B cell (primary cell): ENCODE data around the gene ZBTB16. TPM values are rescaled to one million over a fixed set of nuclear protein-coding genes. Genes with fewer than 3 reads are reported as not detected.

Experiments used
- ATAC-seq: fragments of 200-7000 bp; cut with Tn5 transposase; one replicate; pipeline ENCODE4 v1.10.0; 2021; ENCODE audit warnings: low read depth, mild to moderate bottlenecking, moderate number of reproducible peaks, moderate library complexity
- CTCF ChIA-PET: fragments of 350-600 bp; sonication (Branson Sonifier 250); formaldehyde crosslinking; loops from one replicate; lab custom pipeline; 2021; ENCODE audit warnings: antibody characterized with exemption, inconsistent platforms; lab: Charles Lee
- POLR2A ChIA-PET: fragments of 350-600 bp; sonication (Branson Sonifier 250); formaldehyde crosslinking; loops from one replicate; lab custom pipeline; 2021; ENCODE audit warnings: antibody characterized with exemption; lab: Charles Lee
- DNase-seq: peaks from one replicate; pipeline ENCODE4 v3.0.0; 2013
- H2AFZ ChIP-seq: 2 replicates; pipeline ENCODE4 v1.6.1; 2012; ENCODE audit warnings: mild to moderate bottlenecking, low read depth, low read length; ENCODE audit not compliant: insufficient read depth, poor library complexity, severe bottlenecking
- H3K27ac ChIP-seq, 2 donors: 1 replicate in 1 of 2; 2 replicates in 1 of 2; pipeline ENCODE4 v1.5.1; 2012 to 2013; ENCODE audit warnings: low read length in 2 of 2, mild to moderate bottlenecking in 2 of 2, moderate library complexity in 1 of 2
- H3K27me3 ChIP-seq, 4 experiments: fragments of 200-600 bp in 1 of 4; sonication (generic) in 1 of 4; replicated peaks in 1 of 4; 1 replicate in 2 of 4; 2 replicates in 2 of 4; pipeline versions ENCODE4 v1.6.1 to v1.7.0; 2013 to 2016; ENCODE audit warnings: low read length in 3 of 4, mild to moderate bottlenecking in 2 of 4, mixed read lengths in 1 of 4, moderate library complexity in 1 of 4; ENCODE audit not compliant: insufficient read depth in 4 of 4, control insufficient read depth in 3 of 4; ENCODE audit errors: control extremely low read depth in 1 of 4
- H3K36me3 ChIP-seq, 2 experiments: replicated peaks in 1 of 2; 1 replicate in 1 of 2; 2 replicates in 1 of 2; pipeline versions ENCODE4 v1.6.1 to v1.7.1; 2013; ENCODE audit warnings: low read length in 1 of 2; ENCODE audit not compliant: insufficient read depth in 2 of 2, control insufficient read depth in 1 of 2; ENCODE audit errors: control extremely low read depth in 1 of 2, extremely low read depth in 1 of 2
- H3K4me1 ChIP-seq, 2 donors: fragments of 200-600 bp in 1 of 2; sonication (generic) in 1 of 2; 1 replicate in 1 of 2; 2 replicates in 1 of 2; pipeline versions ENCODE4 v1.5.1 to v1.6.1; 2013 to 2017; ENCODE audit warnings: low read length in 2 of 2; ENCODE audit not compliant: control insufficient read depth in 2 of 2, insufficient read depth in 2 of 2
- H3K4me2 ChIP-seq: replicated peaks from 2 replicates; pipeline ENCODE3; 2012; ENCODE audit warnings: mild to moderate bottlenecking, low read depth, low read length; ENCODE audit not compliant: poor library complexity, severe bottlenecking
- H3K4me3 ChIP-seq, 5 experiments: fragments of 200-600 bp in 1 of 5; sonication (generic) in 1 of 5; 1 replicate in 3 of 5; 2 replicates in 2 of 5; pipeline versions ENCODE4 v1.5.1 to v1.7.0; 2011 to 2016; ENCODE audit warnings: low read length in 4 of 5, mild to moderate bottlenecking in 4 of 5, low read depth in 2 of 5, control low read depth in 1 of 5, moderate library complexity in 1 of 5; ENCODE audit not compliant: insufficient read depth in 1 of 5; ENCODE audit errors: control extremely low read depth in 1 of 5, extremely low read depth in 1 of 5
- H3K79me2 ChIP-seq: fragments of 200-600 bp; sonication (generic); one replicate; pipeline ENCODE4 v1.6.0; 2016; ENCODE audit warnings: low read length; ENCODE audit not compliant: control insufficient read depth, insufficient read depth
- H3K9ac ChIP-seq: fragments of 200-600 bp; sonication (generic); 2 replicates; pipeline ENCODE4 v1.6.1; 2017; ENCODE audit warnings: mild to moderate bottlenecking, low read length, moderate library complexity
- H3K9me3 ChIP-seq, 3 donors: one replicate each; pipeline versions ENCODE4 v1.6.1 to v1.7.1; 2013; ENCODE audit warnings: low read length in 2 of 3; ENCODE audit not compliant: control insufficient read depth in 2 of 3, insufficient read depth in 1 of 3; ENCODE audit errors: control extremely low read depth in 1 of 3
- H4K20me1 ChIP-seq: 2 replicates; pipeline ENCODE4 v1.6.0; 2012; ENCODE audit warnings: mild to moderate bottlenecking, low read length; ENCODE audit not compliant: insufficient read depth, control insufficient read depth, poor library complexity, severe bottlenecking
- H3K27ac Mint-ChIP-seq: one replicate; pipeline ENCODE4 v1.8.0; 2021; ENCODE audit warnings: mixed read lengths
- H3K27me3 Mint-ChIP-seq: one replicate; pipeline ENCODE4 v1.8.0; 2021; ENCODE audit warnings: mixed read lengths
- H3K4me1 Mint-ChIP-seq: one replicate; pipeline ENCODE4 v1.8.0; 2021; ENCODE audit warnings: mixed read lengths
- H3K4me3 Mint-ChIP-seq: one replicate; pipeline ENCODE4 v1.8.0; 2021; ENCODE audit warnings: mixed read lengths
- H3K9me3 Mint-ChIP-seq: one replicate; pipeline ENCODE4 v1.8.0; 2022; ENCODE audit warnings: mixed read lengths; ENCODE audit not compliant: insufficient read depth
- EZH2 ChIP-seq: IDR thresholded peaks from 2 replicates; pipeline ENCODE4 v1.6.1; 2012; ENCODE audit warnings: borderline replicate concordance, low read depth, mild to moderate bottlenecking, moderate library complexity, low read length; ENCODE audit not compliant: insufficient read depth, poor library complexity, severe bottlenecking
- WGBS: methylation state at CpG from one replicate; pipeline ENCODE4 v1.1.5; 2013; ENCODE audit warnings: missing lambda C conversion rate; ENCODE audit not compliant: insufficient coverage; 5-methylcytosine and 5-hydroxymethylcytosine counted together
- intact Hi-C: fragments of 100-400 bp; cut with micrococcal nuclease; formaldehyde crosslinking; loops from one replicate; pipeline ENCODE4 v1.10.0; 2022
- polyA plus RNA-seq: library from polyadenylated mRNA; depleted of rRNA; stranded (reverse); fragments of >200 nt; gene quantifications from 2 replicates; pipeline ENCODE4 v1.2.3, GENCODE V29; 2012
- total RNA-seq, 2 donors: library from RNA; stranded (reverse); fragments of 120-200 nt in 1 of 2; gene quantifications; 1 replicate in 1 of 2; 2 replicates in 1 of 2; pipeline versions ENCODE4 v1.2.3 to v1.2.4, GENCODE V29; 2013 to 2022
- TF ChIP-seq, protein P1 (sequence below): fragments of 200-600 bp; IDR thresholded peaks from one replicate; pipeline ENCODE4 v1.8.0; 2022; ENCODE audit warnings: antibody characterized with exemption, mild to moderate bottlenecking

Gene ZBTB16
- total and polyA plus RNA-seq, 2 donors (not counting 1 experiment from before 2014, with no cell fraction given) = 16.0 to 20.6 TPM

DNA sequence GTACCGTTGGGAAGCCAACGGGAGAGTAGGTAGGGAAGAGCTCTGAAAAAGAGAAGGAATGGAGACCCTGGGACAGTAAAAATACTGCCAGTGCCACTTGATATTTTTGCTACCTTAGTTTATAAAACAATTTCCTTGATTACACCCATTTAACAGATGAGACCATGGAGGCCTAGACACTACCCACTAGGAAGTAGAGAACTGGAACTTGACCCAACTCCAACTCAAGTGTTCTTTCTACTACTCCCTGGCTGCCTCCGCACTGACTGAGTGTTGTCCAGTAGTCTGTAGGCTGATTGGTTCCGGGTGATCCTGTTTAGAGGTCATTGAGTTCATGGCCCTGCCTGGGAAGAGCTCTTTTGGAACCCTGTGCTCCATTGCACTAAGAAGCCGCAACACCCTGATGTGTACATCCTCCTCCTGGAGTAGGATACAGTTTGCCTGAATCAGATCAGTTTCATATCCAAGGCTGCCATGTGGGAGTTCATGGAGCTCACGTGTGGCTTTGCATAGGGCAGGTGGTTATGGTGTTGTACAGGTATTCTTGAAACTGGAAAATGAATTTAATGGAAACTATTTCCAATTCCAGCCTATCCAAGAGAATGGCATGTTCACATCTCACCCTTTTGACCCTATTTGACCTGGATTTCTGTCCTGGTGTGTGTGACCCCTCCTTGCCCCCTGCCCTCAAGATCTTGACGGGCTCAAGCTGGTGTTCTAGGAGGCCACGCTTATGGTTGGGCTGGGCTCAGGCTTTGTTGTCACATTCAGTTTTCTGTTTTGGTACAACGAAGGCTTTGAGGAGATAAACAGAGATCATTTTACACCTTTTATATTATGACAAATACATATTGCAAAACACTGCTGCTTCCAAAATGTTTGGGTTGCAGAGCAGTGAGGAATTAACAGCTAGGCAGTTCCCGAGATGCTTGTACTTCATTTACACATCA is 134.5 kb downstream of the ZBTB16 start:
- Histone ChIP-seq H3K27me3 (no peaks in the 10 kb centered on the region), H3K9me3 (peaks cover 0 to 3% (median 2%) of the 10 kb centered on the region in 3 donors), H4K20me1 (no peaks in the 10 kb centered on the region), H3K79me2 (peaks cover 13% of the 10 kb centered on the region), H3K4me3 (no peak overlapping the region), H3K27ac (no peak overlapping the region), H3K4me2 (no peak overlapping the region), H3K4me1 (peaks cover 31 to 56% of the 10 kb centered on the region in 2 donors), H3K36me3 (no peaks in the 10 kb centered on the region), H2AFZ (no peak overlapping the region), H3K9ac (no peak overlapping the region)
- no peaks in the 10 kb centered on the region for H3K27me3 Mint-ChIP-seq
- no peak for DNase-seq
- no peak overlapping the region for H3K4me3 Mint-ChIP-seq
- TF ChIP-seq, protein P1, sequence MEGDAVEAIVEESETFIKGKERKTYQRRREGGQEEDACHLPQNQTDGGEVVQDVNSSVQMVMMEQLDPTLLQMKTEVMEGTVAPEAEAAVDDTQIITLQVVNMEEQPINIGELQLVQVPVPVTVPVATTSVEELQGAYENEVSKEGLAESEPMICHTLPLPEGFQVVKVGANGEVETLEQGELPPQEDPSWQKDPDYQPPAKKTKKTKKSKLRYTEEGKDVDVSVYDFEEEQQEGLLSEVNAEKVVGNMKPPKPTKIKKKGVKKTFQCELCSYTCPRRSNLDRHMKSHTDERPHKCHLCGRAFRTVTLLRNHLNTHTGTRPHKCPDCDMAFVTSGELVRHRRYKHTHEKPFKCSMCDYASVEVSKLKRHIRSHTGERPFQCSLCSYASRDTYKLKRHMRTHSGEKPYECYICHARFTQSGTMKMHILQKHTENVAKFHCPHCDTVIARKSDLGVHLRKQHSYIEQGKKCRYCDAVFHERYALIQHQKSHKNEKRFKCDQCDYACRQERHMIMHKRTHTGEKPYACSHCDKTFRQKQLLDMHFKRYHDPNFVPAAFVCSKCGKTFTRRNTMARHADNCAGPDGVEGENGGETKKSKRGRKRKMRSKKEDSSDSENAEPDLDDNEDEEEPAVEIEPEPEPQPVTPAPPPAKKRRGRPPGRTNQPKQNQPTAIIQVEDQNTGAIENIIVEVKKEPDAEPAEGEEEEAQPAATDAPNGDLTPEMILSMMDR = no peak
- no peak for TF ChIP-seq EZH2
- H3K27ac Mint-ChIP-seq = no peak overlapping the region
- H3K4me1 Mint-ChIP-seq = peaks cover 55% of the 10 kb centered on the region
- intact Hi-C loops = loop anchor here (5.0 kb wide), 1 partner anchor 137 kb away; the partner anchor contains the start of gene ZBTB16
- peaks cover 4% of the 10 kb centered on the region for H3K9me3 Mint-ChIP-seq
- ChIA-PET CTCF (interaction anchor here (0.9 to 5.7 kb wide), 7 partner anchors 9 to 112 kb away, joined by 3 to 32 read pairs (median 3); no protein-coding TSS in a partner anchor), POLR2A (interaction anchor here (0.7 kb wide), 1 partner anchor 293 kb away, joined by 3 read pairs; no protein-coding TSS in a partner anchor)
- no peak for ATAC-seq
- 96% methylated on average over 5 of the region's 10 CpGs for WGBS
